Prostate gland (tissue), 2 donors: Measurements from ENCODE around the gene ITPR2. TPM values are rescaled to one million over a fixed set of nuclear protein-coding genes. Genes with fewer than 3 reads are reported as not detected.

ENCODE experiments used
- DNase-seq: peaks from one replicate; pipeline ENCODE4 v3.0.0-alpha.2; 2019; ENCODE audit warnings: low spot score
- H3K27ac ChIP-seq, 2 donors: fragments of 200-600 bp; sonication (generic); 2 replicates each; pipeline ENCODE4 v1.5.1; 2017 to 2019
- H3K27me3 ChIP-seq: fragments of 200-600 bp; sonication (generic); replicated peaks from 2 replicates; pipeline ENCODE4 v1.5.1; 2019; ENCODE audit not compliant: insufficient read depth
- H3K36me3 ChIP-seq, 2 donors: fragments of 200-600 bp; sonication (generic); 1 replicate in 1 of 2; 2 replicates in 1 of 2; pipeline versions ENCODE4 v1.5.1 to v1.8.1; 2017 to 2019
- H3K4me1 ChIP-seq: fragments of 200-600 bp; sonication (generic); replicated peaks from 2 replicates; pipeline ENCODE4 v1.5.1; 2019
- H3K4me3 ChIP-seq, 2 donors: fragments of 200-600 bp; sonication (generic); 2 replicates each; pipeline ENCODE4 v1.5.1; 2017 to 2019
- H3K9me3 ChIP-seq: fragments of 200-600 bp; sonication (generic); 2 replicates; pipeline ENCODE4 v1.5.1; 2017
- CTCF ChIP-seq, 4 experiments: fragments of 200-600 bp in 2 of 4; fragments of 450-650 bp in 2 of 4; sonication (generic) in 2 of 4; IDR thresholded peaks; 1 replicate in 3 of 4; 2 replicates in 1 of 4; pipeline ENCODE4 v1.5.1; 2016 to 2019; ENCODE audit warnings: antibody characterized with exemption in 4 of 4, mild to moderate bottlenecking in 2 of 4, moderate library complexity in 2 of 4
- POLR2A ChIP-seq: fragments of 450-650 bp; IDR thresholded peaks from one replicate; pipeline ENCODE4 v1.6.1; 2016; ENCODE audit warnings: antibody characterized with exemption, mild to moderate bottlenecking
- POLR2AphosphoS5 ChIP-seq: sonication (generic); formaldehyde crosslinking; IDR thresholded peaks from one replicate; pipeline ENCODE4 v1.6.1; 2017; ENCODE audit warnings: antibody characterized with exemption
- WGBS: methylation state at CpG from one replicate; pipeline ENCODE4 v1.1.5; 2018; 5-methylcytosine and 5-hydroxymethylcytosine counted together
- intact Hi-C: fragments of 100-400 bp; cut with DNase I; formaldehyde crosslinking; loops from one replicate; pipeline ENCODE4 v1.14.2; 2022
- total RNA-seq, 2 donors: library from RNA; depleted of rRNA; stranded (reverse); fragments of >200 nt; gene quantifications; one replicate each; pipeline ENCODE4 v1.1.0, GENCODE V29; 2016

Gene ITPR2
- total RNA-seq, 2 donors from 2014 or later, result 30.0 to 44.4 TPM

GRCh38 chr12:26514364-26514763 is 318.6 kb downstream of the ITPR2 start:
- Histone ChIP-seq H3K27ac (no peak overlapping the region), H3K9me3 (no peaks in the 10 kb centered on the region), H3K4me1 (no peaks in the 10 kb centered on the region), H3K27me3 (no peaks in the 10 kb centered on the region), H3K36me3 (no peaks in the 10 kb centered on the region), H3K4me3 (no peak overlapping the region)
- intact Hi-C loops, result no loop called here
- DNase-seq, result no peak
- WGBS, result 73% methylated on average over 3 of the region's 3 CpGs
- TF ChIP-seq CTCF (IDR thresholded peaks at IDR 0.05) (no peak), POLR2A (no peak), POLR2AphosphoS5 (no peak)

- TF ChIP-seq CTCF (IDR thresholded peaks at IDR 0.05) (no peak), POLR2A (no peak), POLR2AphosphoS5 (no peak)
- no peak overlapping the region for H3K4me3 ChIP-seq
- no peaks in the 10 kb centered on the region for H3K4me1 ChIP-seq
- no peaks in the 10 kb centered on the region for H3K27me3 ChIP-seq
- H3K36me3 ChIP-seq, result no peaks in the 10 kb centered on the region
- H3K27ac ChIP-seq, result no peak overlapping the region
- H3K9me3 ChIP-seq, result no peaks in the 10 kb centered on the region
- intact Hi-C loops, result no loop called here
- 81% methylated on average over 4 of the region's 4 CpGs for WGBS
- no peak for DNase-seq
Observed at GRCh38 chr12:26513363-26514043, 319.5 kb downstream of the ITPR2 start.

GRCh38 chr12:26512213-26512612 is 320.8 kb downstream of the ITPR2 start:
- DNase-seq, result no peak
- WGBS, result 83% methylated on average over 3 of the region's 3 CpGs
- no peak for TF ChIP-seq CTCF (IDR thresholded peaks at IDR 0.05)
- TF ChIP-seq POLR2A, result no peak
- TF ChIP-seq POLR2AphosphoS5, result no peak
- Histone ChIP-seq H3K36me3 (no peaks in the 10 kb centered on the region), H3K4me3 (no peak overlapping the region), H3K4me1 (no peaks in the 10 kb centered on the region), H3K27me3 (no peaks in the 10 kb centered on the region), H3K9me3 (no peaks in the 10 kb centered on the region), H3K27ac (no peak overlapping the region)
- intact Hi-C loops, result no loop called here

DNA sequence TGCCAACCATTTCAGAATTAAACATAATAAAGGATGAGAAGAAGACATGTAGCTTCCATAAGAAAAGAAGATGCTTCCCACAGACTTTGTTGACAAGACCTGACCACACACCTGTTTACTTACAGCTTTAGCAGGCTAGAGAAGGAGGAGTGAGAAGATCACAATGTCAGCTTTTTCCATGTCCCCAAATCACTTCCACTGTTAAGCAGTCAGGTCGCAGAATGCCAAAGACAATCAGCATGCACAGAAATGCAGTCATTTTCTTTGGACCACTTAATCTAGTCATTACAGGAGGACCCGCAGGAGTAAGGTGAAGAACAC is 322.7 kb downstream of the ITPR2 start:
- WGBS, result 74% methylated on average over 2 of the region's 2 CpGs
- H3K36me3 ChIP-seq, result no peaks in the 10 kb centered on the region
- H3K27me3 ChIP-seq, result no peaks in the 10 kb centered on the region
- H3K9me3 ChIP-seq, result no peaks in the 10 kb centered on the region
- intact Hi-C loops, result no loop called here
- no peak overlapping the region for H3K4me3 ChIP-seq
- DNase-seq, result no peak
- TF ChIP-seq POLR2AphosphoS5 (no peak), POLR2A (no peak), CTCF (IDR thresholded peaks at IDR 0.05) (no peak)
- no peaks in the 10 kb centered on the region for H3K4me1 ChIP-seq
- no peak overlapping the region for H3K27ac ChIP-seq

- Histone ChIP-seq H3K36me3 (no peaks in the 10 kb centered on the region), H3K27ac (no peak overlapping the region)
- intact Hi-C loops, result no loop called here
Observed at GRCh38 chr12:26507613-26508012, 325.4 kb downstream of the ITPR2 start.

More at GRCh38 chr12:26507613-26508012, 325.4 kb downstream of the ITPR2 start:
- WGBS, result 81% methylated on average over 1 of the region's 1 CpG
- Histone ChIP-seq H3K4me1 (no peaks in the 10 kb centered on the region), H3K9me3 (no peaks in the 10 kb centered on the region), H3K27me3 (no peaks in the 10 kb centered on the region), H3K4me3 (no peak overlapping the region)
- DNase-seq, result no peak
- TF ChIP-seq CTCF (IDR thresholded peaks at IDR 0.05) (no peak), POLR2AphosphoS5 (no peak), POLR2A (no peak)
